Activated gamma-delta T cell (primary cell): ENCODE data around the gene RELL1.

Source experiments
- DNase-seq: peaks from one replicate; lab custom pipeline; 2025; lab: John Stamatoyannopoulos, UW

Gene RELL1

DNA sequence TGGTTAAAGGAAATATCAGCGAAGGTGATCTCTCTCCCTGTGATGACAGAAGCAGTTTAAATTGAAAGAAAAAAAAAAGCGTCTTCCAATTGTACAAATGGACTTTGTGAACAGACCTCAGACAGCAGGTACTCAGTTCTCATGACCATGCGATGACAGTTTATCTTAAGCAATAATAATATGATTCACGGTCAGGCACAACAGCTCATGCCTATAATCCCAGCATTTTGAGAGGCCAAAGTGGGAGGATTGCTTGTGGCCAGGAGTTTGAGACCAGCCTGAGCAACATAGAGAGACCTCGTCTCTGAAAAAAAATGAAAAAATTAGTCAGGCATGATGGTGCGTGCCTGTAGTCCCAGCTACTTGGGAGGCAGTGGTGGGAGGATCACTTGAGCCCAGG lies 51.0 kb downstream of the RELL1 start:
- DNase-seq, result no peak

DNA sequence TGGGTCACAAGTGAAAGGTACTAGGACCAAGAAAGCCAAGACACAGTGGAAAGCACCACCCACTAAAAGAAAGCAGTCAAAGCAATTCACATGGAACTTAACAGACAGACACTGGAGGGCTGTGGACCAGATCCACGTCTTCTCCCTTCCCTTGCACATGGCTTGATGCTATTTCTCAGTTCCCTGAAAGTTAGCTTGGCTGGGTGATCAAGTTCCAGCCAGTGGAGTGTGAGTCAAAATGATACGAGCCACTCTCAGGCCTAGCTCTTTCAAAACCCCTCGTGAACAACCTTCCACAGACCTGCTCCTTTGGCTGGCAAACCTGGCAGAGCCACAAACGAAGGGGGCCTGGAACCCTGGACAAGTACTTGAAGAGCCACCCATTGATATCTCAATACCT lies 52.0 kb downstream of the RELL1 start:
- no peak for DNase-seq

DNA sequence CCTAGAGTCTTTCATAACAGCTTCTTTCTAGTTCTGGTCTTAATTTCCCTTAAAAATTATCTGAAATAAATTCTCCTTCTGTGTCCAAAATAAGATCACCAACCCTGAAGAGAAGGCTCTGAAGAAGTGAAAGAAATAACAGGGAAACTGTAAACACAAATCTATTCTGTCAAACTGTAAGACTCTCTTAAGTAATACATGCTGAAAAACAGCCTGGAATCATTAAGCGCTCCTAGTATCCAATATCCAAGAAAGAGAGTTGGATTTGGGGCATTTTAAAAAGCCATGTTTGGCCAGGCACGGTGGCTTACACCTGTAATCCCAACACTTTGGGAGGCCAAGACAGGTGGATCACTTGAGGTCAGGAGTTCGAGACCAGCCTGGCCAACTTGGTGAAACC lies 53.3 kb downstream of the RELL1 start:
- DNase-seq, result no peak

DNA sequence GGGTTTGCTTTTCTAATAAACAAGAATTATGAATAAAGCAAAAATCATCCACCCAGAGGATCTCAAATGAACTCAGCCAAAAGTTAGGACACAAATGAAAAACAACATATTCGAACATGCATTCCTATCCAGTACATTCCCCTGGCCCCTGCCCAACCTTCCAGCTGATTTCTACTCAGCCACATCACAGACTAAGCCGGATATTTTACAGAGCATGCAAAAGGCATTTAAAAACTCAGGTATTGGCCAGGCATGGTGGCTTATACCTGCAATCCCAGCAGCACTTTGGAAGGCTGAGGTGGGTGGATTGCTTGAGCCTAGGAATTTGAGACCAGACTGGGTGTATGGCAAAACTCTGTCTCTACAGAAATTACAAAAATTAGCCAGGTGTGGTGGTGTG lies 54.6 kb downstream of the RELL1 start:
- no peak for DNase-seq

DNA sequence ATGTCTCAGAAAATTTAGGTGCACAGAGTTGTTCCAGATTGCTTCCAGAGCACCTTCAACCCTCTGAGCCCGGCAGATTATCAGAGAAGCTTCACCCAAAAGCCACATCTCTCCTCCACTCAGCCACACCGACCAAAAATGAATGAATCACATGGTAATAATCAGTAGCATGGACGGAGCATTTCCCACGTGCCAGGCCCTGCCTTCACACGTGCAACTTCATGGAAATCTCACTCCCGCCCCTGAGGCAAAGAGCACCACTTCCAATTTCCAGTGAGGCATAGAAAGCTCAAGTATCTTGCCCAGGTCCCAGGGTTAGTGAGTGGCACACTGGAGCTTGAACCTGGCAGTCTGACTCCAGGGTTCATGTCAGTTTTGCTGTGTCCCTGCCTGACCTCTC lies 56.5 kb downstream of the RELL1 start:
- DNase-seq, result no peak

DNA sequence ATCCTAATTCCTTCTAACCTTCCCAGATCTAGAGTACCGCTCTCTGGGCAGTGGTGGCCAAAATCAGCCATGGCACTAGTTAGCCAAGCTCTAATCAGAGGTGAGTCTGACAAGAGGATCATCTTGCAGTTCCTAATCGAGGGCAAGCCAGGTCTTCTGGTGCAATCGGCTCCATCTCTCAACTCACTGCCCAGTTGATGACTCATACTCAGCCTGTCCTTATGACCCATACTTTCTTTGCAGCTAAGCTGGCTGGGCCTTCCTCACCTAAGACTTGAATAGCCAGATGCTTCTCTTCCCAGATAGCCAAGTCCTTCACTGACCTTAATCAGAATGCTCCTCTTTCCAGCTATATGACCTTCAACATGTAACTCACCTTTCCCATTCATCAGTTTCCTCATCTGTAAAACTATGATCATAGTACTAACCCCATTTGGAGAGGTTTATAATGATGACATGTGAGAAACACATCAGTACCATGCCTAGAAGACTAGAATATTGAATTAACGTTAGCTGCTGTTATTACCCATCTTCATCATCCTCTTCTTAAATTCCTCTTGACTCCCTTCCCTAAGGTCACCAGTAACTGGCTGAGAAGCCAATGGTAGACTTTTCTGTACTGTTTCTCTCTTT lies 57.1 kb downstream of the RELL1 start:
- DNase-seq, result no peak

DNA sequence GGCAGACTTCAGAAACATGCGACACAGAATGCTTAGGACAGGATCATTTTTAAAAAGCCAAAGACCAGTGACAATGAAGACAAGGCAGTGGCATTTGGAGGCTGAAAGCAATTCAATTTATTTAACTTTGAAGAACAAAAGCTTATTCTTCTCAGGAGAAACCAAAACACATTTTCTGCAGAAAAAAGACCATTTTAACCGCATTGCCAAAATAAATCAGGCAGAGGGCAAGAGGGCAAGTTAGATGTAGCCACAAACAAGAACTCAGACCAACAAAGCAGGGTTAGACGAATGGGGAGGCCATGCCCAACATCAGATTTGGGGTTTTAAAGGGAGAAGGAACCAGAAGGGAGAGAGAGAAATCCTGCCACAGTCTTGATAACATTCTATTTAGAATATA lies 58.9 kb downstream of the RELL1 start:
- no peak for DNase-seq

DNA sequence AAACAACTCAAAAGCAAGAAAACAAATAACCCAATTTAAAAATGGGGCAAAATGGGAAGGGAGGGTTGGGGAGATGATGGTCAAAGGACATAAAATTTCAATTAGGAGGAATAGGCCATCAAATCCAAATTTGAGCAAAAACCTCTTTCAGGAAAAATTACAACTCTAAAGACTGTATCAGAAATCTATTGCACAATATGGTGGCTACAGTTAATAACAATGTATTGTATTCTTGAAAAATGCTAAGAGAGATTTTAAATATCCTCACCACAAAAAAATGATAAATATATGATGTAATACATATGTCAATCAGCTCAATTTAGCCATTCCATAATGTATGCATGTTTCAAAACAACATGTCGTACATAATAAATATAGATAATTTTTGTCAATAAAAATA lies 60.7 kb downstream of the RELL1 start:
- DNase-seq, result no peak

DNA sequence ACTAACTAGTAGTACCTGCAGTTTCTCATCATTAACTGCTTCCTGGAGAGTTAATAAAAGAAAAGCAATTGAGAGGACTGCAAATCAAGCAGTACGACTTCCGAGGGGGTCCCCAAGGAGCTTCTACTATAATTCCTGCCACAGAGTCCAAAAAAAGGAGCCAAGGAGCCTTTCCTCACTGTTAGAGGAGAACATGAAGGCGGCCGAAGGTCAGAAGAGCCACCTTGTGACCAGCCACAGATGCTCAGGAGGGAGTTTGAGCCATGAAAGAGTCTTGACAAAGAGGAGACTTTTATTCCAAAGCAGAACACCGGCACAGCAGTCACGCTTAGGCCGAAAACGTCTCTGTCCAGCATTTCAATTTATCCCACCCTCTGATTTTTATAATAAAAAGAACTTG lies 62.2 kb downstream of the RELL1 start:
- DNase-seq, result no peak

DNA sequence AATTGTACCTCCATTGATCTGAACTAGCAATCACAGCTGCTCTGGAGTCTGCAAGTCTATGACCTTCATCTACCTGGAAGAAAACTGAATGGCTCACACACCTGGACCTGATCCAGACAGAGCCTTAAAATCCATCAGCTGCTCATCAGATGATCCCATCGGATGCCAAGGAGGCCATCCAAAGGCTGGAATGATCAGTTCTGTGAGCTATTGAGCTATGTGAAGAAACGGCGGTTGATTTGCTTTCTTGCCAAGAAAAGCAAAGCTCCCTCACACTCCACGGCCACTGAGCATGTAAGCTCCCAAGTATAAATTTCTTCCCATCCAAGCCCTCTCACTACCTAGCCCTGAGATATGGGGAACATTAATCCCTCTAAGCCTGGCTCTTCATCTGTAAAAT lies 63.1 kb downstream of the RELL1 start:
- DNase-seq, result no peak

DNA sequence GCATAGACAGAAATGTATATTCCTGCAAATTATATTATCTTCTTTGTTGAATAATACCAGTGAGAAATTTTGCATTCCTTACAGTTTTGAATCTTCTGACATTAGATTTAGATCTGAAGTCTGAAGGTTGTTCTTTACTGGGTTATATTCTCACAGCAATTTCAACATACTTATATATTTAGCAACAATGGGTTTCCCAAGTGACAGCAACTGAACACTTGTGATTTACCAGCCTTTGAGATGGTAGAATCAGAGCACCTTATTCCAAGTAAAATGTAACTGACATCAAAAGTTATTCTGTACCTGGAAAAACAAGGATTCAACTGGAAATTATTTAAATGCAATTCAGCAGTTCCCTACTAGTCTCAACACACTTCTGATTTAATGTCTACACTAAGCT lies 66.0 kb downstream of the RELL1 start:
- DNase-seq, result no peak

DNA sequence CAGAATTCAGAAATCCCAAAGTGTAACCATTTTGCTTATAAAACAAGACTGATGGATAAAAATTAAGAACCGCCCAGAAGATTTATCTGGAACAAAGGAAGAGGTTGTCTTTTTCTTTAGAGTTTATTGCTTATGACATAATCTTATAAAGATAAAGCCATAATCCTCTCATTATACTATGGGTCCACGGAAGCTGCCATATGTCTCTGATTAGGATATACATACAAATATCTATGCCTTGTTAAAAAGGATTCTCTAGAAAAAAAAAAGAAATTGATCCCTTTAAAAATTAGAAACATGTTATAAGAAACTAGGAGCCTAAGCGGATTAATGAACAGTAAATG lies 70.5 kb downstream of the RELL1 start:
- DNase-seq, result no peak

DNA sequence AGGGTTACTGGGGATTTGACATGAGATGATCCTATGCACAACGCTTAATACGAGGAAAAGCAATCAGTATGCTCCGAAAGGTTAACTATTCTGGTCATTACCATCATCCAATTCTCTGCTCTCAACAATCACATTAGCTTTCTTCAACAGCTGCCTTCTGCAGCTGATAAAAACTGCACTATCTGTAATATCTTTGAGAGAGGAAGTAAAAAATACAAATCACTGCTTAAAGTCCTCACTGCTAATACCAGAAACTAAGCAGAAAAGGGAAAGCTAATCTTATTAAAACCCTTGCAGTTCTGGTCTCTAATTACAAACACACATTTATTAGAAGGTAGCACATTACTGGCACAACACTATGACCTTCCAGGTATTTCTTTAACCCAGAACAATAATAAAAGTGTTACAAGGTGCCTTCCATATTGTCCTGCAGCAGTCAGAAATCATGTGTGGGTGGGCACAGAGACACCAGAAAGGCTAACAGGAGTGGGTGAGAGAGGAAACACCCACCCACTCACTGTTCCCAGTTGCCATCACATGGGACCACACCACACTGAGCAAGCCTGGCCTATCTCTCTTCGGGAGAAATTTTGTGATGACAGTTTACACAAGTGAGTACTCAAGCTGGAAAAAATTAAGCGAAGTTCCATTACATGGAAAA lies 71.0 kb downstream of the RELL1 start:
- DNase-seq, result no peak

DNA sequence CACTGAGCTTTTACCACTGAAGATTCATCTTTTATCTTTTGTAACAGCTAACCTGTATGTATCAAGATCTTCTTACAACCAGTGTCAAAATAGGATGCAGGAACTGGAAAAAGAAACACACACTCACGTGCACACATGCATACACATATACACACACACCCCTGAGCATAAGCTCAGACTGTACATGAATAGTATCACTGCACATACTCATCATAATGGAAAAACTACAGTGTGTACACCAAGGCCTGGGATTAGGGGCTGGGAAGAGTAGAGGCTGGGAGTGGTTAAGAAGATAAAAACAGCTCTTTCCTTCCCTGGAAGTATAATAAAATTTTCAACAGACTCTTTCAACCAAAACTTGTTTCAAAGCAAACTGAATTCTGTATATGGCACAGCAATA lies 73.4 kb downstream of the RELL1 start:
- no peak for DNase-seq

DNA sequence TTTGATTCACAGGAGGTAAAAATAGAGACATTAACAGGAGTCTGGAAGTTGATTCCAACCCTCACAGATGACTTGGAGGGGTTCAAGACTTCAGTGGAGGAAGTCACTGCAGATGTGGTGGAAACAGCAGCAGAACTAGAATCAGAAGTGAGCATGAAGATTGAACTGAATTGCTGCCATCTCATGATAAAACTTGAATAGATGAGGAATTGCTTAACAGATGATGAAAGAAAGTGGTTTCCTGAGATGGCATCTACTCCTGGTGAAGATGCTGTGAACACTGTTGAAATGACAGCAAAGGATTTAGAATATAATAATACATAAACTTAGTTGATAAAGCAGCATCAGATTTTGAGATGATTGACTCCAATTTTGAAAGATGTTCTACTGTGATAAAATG lies 76.5 kb downstream of the RELL1 start:
- DNase-seq, result no peak

DNA sequence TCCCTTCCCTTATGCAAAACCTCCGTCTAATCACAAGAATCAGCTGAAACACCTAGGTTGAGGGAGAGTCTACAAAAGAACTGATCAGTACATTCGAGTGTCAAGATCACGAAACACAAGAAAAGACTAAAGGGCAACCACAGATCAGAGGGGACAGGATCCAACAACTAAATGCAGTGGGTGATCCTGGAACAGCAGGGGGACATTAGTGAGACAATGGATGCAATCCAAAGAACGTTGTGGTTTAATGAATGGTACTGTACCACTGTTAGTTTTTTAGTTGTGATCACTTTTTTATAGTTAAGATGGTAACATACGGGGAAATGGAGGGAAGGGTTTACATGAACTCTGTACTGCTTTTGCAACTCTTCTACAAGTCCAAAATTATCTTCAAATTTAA lies 79.2 kb downstream of the RELL1 start:
- DNase-seq, result no peak

DNA sequence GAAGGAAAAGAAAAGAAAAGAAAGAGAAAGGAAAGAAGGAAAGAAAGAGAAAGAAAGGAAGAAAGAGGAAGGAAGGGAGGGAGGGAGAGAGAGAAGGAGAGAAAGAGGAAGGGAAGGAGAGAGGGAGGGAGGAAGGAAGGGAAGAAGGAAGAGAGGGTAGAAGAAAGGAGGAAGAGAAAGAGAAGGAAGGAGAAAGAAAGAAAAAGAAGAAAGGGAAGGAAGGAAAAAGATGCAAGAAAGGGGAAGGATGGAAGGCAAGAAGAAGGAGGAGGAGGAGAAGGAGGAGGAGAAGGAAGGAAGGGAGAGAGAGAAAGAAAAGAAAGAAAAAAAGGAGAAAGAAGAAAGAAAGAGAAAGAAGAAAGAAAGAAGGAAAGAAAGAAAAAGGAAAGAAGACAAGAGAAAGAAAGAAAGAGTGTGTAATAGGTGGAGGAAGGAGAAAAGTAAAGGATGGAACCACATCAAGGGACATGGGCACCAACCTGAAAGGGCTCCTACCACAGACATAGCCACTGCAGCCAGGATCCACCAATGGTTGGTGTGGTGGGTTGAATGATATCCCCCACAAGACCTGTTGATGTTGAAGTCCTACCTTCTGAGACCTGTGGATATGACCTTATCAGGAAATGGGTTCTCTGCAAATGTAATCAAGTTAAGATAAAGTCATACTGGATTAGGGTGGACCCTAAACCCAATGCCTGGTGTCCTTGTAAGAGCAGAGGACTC lies 80.2 kb downstream of the RELL1 start:
- no peak for DNase-seq

DNA sequence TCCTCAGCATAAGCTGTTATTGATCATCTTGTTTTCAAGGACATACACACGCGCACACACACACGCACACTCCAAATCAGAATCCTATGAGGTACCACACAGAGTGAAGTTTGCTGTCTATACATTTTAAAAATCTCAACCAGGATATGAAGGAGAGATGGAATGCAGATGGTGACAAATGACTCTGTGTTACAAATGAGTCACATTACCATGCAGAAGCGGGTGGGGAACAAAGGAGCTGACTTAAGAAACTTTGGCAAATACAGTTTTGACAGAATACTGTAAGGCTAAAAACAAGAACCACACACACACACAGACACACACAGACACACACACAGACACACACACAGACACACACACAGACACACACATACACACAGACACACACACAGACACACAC lies 81.7 kb downstream of the RELL1 start:
- no peak for DNase-seq

DNA sequence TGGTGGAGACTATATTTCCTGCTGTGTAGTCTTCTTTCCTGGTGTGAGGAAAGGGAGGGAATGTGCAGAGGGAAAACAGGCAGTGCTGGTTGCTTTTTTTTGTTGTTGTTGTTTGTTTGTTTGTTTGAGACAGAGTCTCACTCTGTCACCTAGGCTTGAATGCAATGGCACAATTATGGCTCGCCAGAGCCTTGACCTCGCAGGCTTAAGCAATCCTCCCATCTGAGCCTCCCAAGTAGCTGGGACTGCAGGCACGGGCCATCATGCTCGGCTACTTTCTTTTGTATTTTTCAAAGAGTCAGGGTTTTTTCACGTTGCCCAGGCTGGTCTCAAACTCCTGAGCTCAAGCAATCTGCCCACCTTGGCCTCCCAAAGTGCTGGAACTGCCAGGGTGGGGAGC lies 82.5 kb downstream of the RELL1 start:
- no peak for DNase-seq

DNA sequence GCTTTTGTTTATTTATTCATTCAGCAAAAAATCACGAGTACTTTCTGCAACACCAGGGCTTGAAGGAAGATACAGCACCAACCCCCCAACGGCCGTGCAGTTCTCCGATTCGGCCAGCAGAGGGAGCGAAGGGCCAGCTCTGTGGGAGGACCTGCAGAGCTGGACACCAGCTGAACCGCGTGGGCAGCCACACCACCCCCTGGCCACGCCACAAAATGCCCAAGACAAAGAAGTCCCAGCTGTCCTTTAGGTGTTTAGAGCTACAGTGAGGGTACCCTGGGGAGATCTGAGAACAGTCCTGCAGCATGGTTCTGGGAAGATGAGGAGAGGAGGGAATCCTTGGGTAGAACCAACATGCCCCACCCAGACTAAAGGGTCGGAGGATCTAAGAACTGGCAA lies 83.1 kb downstream of the RELL1 start:
- DNase-seq, result peak; percentile 30

DNA sequence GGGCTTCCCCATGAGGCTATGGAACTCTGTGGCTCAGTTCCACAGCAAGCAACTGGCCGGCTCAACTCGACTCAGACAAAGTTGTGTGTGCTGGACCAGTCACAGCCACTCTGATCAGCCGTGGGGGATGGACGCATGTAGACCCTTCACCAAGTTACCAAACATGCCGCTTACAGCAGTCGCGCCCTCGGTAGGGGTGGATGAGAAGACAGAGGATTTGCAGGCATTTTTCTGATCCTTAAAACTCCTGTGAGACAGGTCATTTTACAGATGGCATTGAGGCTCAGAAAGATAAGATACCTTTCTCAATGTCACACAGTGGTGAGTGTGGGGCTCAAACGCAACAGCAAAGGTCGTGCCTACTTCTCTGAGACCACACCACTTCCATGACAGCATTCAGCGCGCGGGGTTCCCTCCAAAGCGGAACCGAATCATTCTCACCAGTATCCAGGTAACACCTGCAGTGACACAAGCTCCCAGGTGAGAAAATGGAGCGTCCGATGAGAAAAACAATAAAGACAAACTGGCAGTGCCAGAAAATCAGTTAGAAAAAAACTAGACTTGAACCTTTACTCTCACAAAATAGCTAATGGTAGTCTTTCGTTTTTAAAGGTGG lies 83.6 kb downstream of the RELL1 start:
- DNase-seq, result no peak

DNA sequence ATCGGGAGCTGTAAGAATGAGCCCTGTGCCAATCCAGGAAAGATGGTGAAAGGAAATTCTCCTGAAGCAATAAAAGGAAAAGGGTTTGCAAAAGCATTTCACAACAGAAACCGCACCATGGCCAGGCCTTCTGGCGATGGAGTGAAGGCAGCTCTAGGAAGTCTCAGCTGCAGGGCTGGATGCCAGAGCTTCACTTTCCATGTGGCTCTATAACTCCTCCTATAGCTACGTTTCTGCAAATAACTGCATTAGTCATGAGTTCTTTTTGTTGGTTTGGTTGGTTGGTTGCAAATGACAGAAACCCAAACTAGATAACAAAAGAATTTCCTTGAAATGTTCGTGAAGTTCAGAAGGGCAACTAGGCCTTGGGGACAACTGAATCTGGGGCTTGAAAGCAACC lies 84.6 kb downstream of the RELL1 start:
- no peak for DNase-seq

DNA sequence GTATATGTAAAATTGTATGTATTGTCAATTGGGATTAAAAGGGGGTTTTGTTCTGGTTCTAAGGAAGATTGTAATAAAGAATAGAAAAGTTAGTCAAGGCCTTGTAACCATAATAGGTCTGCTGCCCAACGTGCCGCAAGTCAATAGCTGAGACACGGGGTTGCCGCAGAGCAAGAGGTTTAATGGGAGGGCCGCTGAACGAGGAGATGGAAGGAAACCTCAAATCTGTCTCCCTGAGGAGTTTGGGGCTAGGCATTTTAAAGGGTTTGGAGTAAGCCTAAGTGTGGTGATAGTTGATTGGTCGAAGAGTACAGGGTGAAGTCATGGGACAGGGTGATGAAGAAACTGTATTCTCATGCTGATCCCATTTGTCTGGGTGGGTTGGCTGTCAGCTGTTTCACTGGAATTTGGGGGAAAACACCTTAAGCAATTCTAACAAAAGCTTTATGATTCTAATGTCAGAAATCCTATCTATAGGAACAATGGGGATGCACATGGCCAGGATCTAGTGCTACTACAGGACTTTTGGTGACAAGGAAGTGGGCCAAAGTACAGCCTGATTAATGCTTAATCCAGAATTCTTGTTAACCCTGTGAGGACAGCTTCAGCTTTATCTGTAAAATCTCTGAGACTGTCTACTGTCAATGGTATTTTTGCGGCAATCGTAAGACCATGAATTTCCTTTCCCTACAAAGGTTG lies 86.9 kb downstream of the RELL1 start:
- DNase-seq, result no peak
